ENCODE results near the gene CSRP3. TPM values are rescaled to one million over a fixed set of nuclear protein-coding genes. Genes with fewer than 3 reads are reported as not detected.

The CSRP3 gene
- total RNA-seq, 2 donors from 2014 or later = 2.7 TPM; not detected in 1

- H3K4me3 ChIP-seq = no peak overlapping the region
- WGBS = 89% methylated on average over 2 of the region's 2 CpGs
- H3K9me3 ChIP-seq = no peaks in the 10 kb centered on the region
- intact Hi-C loops (cut with DNase I) = no loop called here
- TF ChIP-seq POLR2AphosphoS5 (IDR thresholded peaks at IDR 0.05) (no peak), POLR2A (IDR thresholded peaks at IDR 0.05) (no peak), CTCF (IDR thresholded peaks at IDR 0.05) (no peak)
- H3K36me3 ChIP-seq = no peaks in the 10 kb centered on the region
- no peaks in the 10 kb centered on the region for H3K4me1 ChIP-seq (replicated peaks)
- H3K27me3 ChIP-seq (replicated peaks; ENCODE audit: insufficient read depth) = no peaks in the 10 kb centered on the region
- H3K27ac ChIP-seq = no peak overlapping the region
- no peak for DNase-seq (ENCODE audit: low spot score)
Measured at GRCh38 chr11:19164881-19165280, 36.9 kb downstream of the CSRP3 start.

- TF ChIP-seq POLR2AphosphoS5 (IDR thresholded peaks at IDR 0.05) (no peak), POLR2A (IDR thresholded peaks at IDR 0.05) (no peak), CTCF (IDR thresholded peaks at IDR 0.05) (no peak)
- H3K4me1 ChIP-seq (replicated peaks) = no peaks in the 10 kb centered on the region
- WGBS = 44% methylated on average over 4 of the region's 4 CpGs
- H3K4me3 ChIP-seq = no peak overlapping the region
- no peak overlapping the region for H3K27ac ChIP-seq
- no peaks in the 10 kb centered on the region for H3K9me3 ChIP-seq
- H3K27me3 ChIP-seq (replicated peaks; ENCODE audit: insufficient read depth) = no peaks in the 10 kb centered on the region
- intact Hi-C loops (cut with DNase I) = no loop called here
- no peaks in the 10 kb centered on the region for H3K36me3 ChIP-seq
- DNase-seq (ENCODE audit: low spot score) = no peak
Measured at GRCh38 chr11:19164230-19164855, 37.4 kb downstream of the CSRP3 start.

GRCh38 chr11:19163617-19164016, 38.2 kb downstream of the CSRP3 start:
- Histone ChIP-seq H3K4me1 (replicated peaks) (no peaks in the 10 kb centered on the region), H3K9me3 (no peaks in the 10 kb centered on the region), H3K36me3 (no peaks in the 10 kb centered on the region), H3K27ac (no peak overlapping the region), H3K27me3 (replicated peaks; ENCODE audit: insufficient read depth) (no peaks in the 10 kb centered on the region), H3K4me3 (no peak overlapping the region)
- intact Hi-C loops (cut with DNase I) = no loop called here
- TF ChIP-seq POLR2A (IDR thresholded peaks at IDR 0.05) (no peak), CTCF (IDR thresholded peaks at IDR 0.05) (no peak), POLR2AphosphoS5 (IDR thresholded peaks at IDR 0.05) (no peak)
- 90% methylated on average over 1 of the region's 1 CpG for WGBS
- DNase-seq (ENCODE audit: low spot score) = no peak

- H3K4me3 ChIP-seq = no peak overlapping the region
- TF ChIP-seq CTCF (IDR thresholded peaks at IDR 0.05) (no peak), POLR2A (IDR thresholded peaks at IDR 0.05) (no peak), POLR2AphosphoS5 (IDR thresholded peaks at IDR 0.05) (no peak)
- intact Hi-C loops (cut with DNase I) = no loop called here
- H3K9me3 ChIP-seq = no peaks in the 10 kb centered on the region
- no peaks in the 10 kb centered on the region for H3K27me3 ChIP-seq (replicated peaks; ENCODE audit: insufficient read depth)
- no peak for DNase-seq (ENCODE audit: low spot score)
- H3K36me3 ChIP-seq = no peaks in the 10 kb centered on the region
- no peaks in the 10 kb centered on the region for H3K4me1 ChIP-seq (replicated peaks)
- 95% methylated on average over 1 of the region's 1 CpG for whole genome bisulfite sequencing
- H3K27ac ChIP-seq = no peak overlapping the region
Measured at GRCh38 chr11:19162951-19163505, 38.8 kb downstream of the CSRP3 start.

GRCh38 chr11:19161651-19162050, 40.1 kb downstream of the CSRP3 start:
- no peak overlapping the region for H3K27ac ChIP-seq
- 96% methylated on average over 2 of the region's 2 CpGs for WGBS
- H3K36me3 ChIP-seq = no peaks in the 10 kb centered on the region
- H3K9me3 ChIP-seq = no peaks in the 10 kb centered on the region
- no peak for TF ChIP-seq POLR2A (IDR thresholded peaks at IDR 0.05)
- no peak for TF ChIP-seq POLR2AphosphoS5 (IDR thresholded peaks at IDR 0.05)
- TF ChIP-seq CTCF (IDR thresholded peaks at IDR 0.05) = no peak
- H3K27me3 ChIP-seq (replicated peaks; ENCODE audit: insufficient read depth) = no peaks in the 10 kb centered on the region
- DNase-seq (ENCODE audit: low spot score) = no peak
- H3K4me1 ChIP-seq (replicated peaks) = no peaks in the 10 kb centered on the region
- H3K4me3 ChIP-seq = no peak overlapping the region
- intact Hi-C loops (cut with DNase I) = no loop called here

Data from prostate gland (tissue), 2 donors.